GM12878 (cell line): ENCODE results near the gene MYO3B. TPM values are rescaled to one million over a fixed set of nuclear protein-coding genes. Genes with fewer than 3 reads are reported as not detected.

Source experiments
- ATF7 ChIP-seq: fragments of 450-650 bp; IDR thresholded peaks from 2 replicates; pipeline ENCODE4 v1.6.1; 2016; ENCODE audit warnings: low read depth, mild to moderate bottlenecking
- CHD2 ChIP-seq: IDR thresholded peaks from 2 replicates; pipeline ENCODE4 v1.6.1; 2011; ENCODE audit warnings: low read depth, low read length, improper control_type of control experiment, borderline replicate concordance
- CUX1 ChIP-seq: IDR thresholded peaks from 2 replicates; pipeline ENCODE4 v1.6.1; 2012; ENCODE audit warnings: improper control_type of control experiment, low read depth, low read length; ENCODE audit not compliant: insufficient replicate concordance
- ETV6 ChIP-seq, 2 experiments: fragments of 450-650 bp in 1 of 2; IDR thresholded peaks in 1 of 2; conservative IDR thresholded peaks in 1 of 2; 2 replicates each; pipeline ENCODE4 v1.6.1; 2014; ENCODE audit warnings: antibody characterized with exemption in 1 of 2, borderline replicate concordance in 1 of 2, low read depth in 1 of 2, mild to moderate bottlenecking in 1 of 2, moderate library complexity in 1 of 2
- JUNB ChIP-seq: IDR thresholded peaks from 2 replicates; pipeline ENCODE4 v1.6.1; 2016; ENCODE audit warnings: antibody characterized with exemption, mild to moderate bottlenecking
- NRF1 ChIP-seq: conservative IDR thresholded peaks from 2 replicates; pipeline ENCODE4 v1.6.1; 2011; ENCODE audit warnings: mild to moderate bottlenecking, low read depth, low read length, improper control_type of control experiment
- PML ChIP-seq: IDR thresholded peaks from 2 replicates; pipeline ENCODE4 v1.6.1; 2012; ENCODE audit warnings: low read length, inconsistent platforms
- RAD51 ChIP-seq: fragments of 450-650 bp; IDR thresholded peaks from 2 replicates; pipeline ENCODE4 v1.6.1; 2016; ENCODE audit warnings: moderate library complexity, mild to moderate bottlenecking, inconsistent platforms
- RB1 ChIP-seq: fragments of 450-650 bp; formaldehyde crosslinking; IDR thresholded peaks from 2 replicates; pipeline ENCODE4 v1.6.1; 2017; ENCODE audit warnings: mild to moderate bottlenecking, borderline replicate concordance
- RELA ChIP-seq: fragments of 450-650 bp; IDR thresholded peaks from 2 replicates; pipeline ENCODE4 v1.8.0; 2014; ENCODE audit warnings: borderline replicate concordance; ENCODE audit not compliant: partially characterized antibody
- ZNF217 ChIP-seq: fragments of 450-650 bp; IDR thresholded peaks from 2 replicates; pipeline ENCODE4 v1.6.1; 2017; ENCODE audit warnings: antibody characterized with exemption, mild to moderate bottlenecking
- polyA plus RNA-seq, 11 experiments: library from polyadenylated mRNA; depleted of rRNA in 4 of 11; unstranded in 6 of 11; stranded (reverse) in 5 of 11; fragments of >200 nt; fragmentation: Nextera tagmentation in 4 of 11; fragmentation: Illumina TruSeq in 1 of 11; extraction: Ambion mirVana in 4 of 11; extraction: Trizol in 1 of 11; gene quantifications; 1 replicate in 1 of 11; 2 replicates in 10 of 11; pipeline versions ENCODE4 v1.2.1 to v1.2.3, GENCODE V29; 2011 to 2016; ENCODE audit warnings: inconsistent platforms in 2 of 11, missing spikeins in 2 of 11, low read depth in 1 of 11
- total RNA-seq, 4 experiments: library from RNA; depleted of rRNA in 3 of 4; stranded (reverse); fragments of >200 nt in 3 of 4; fragmentation: Illumina TruSeq in 1 of 4; extraction: Trizol in 1 of 4; gene quantifications; 2 replicates each; pipeline versions ENCODE4 v1.2.1 to v1.2.3, GENCODE V29; 2013 to 2021
- TF ChIP-seq, protein P1 (sequence below): fragments of 450-650 bp; IDR thresholded peaks from 2 replicates; pipeline ENCODE4 v1.6.1; 2017; ENCODE audit warnings: low read depth, mild to moderate bottlenecking, moderate library complexity
- TF ChIP-seq, protein P2 (sequence below): IDR thresholded peaks from 2 replicates; pipeline ENCODE4 v1.6.1; 2011; ENCODE audit warnings: borderline replicate concordance, low read depth, mild to moderate bottlenecking, moderate library complexity, mixed read lengths, low read length; ENCODE audit not compliant: insufficient read depth; ENCODE audit errors: extremely low read length
- TF ChIP-seq, protein P3 (sequence below): fragments of 450-650 bp; IDR thresholded peaks from 2 replicates; pipeline ENCODE4 v1.6.1; 2018; ENCODE audit warnings: borderline replicate concordance, mild to moderate bottlenecking; ENCODE audit not compliant: partially characterized antibody
- TF ChIP-seq, protein P4 (sequence below): fragments of 450-650 bp; IDR thresholded peaks from 2 replicates; pipeline ENCODE4 v1.6.1; 2017; ENCODE audit warnings: mild to moderate bottlenecking, moderate library complexity

Gene MYO3B
- total and polyA plus RNA-seq, 10 of the 15 experiments (the other 5 are each of a cell fraction or from before 2014, with no cell fraction given), result 1.1 to 7.1 (median 2.1) TPM

DNA sequence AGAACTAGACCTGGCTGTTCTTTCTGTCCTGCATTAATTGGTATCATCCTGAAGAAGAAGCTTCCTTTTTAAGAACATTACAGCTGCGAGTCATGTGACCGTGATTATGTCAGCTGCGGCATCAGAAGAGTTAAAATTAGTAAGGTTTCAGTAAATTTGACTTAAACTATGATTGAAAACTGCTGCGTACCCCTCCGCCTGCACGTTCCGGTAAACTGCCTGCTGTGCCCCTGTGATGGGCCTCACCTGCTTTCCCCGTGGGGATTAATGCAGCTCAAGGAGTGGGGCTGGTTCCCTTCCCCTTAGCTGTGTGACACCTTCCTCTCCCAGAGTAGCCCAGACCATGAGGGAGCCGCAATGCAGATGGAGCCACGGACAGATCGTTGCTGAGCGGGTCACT, 36.1 kb upstream of the MYO3B start (continued):
- no peak for TF ChIP-seq PML
- no peak for TF ChIP-seq CHD2
- TF ChIP-seq, protein P1, sequence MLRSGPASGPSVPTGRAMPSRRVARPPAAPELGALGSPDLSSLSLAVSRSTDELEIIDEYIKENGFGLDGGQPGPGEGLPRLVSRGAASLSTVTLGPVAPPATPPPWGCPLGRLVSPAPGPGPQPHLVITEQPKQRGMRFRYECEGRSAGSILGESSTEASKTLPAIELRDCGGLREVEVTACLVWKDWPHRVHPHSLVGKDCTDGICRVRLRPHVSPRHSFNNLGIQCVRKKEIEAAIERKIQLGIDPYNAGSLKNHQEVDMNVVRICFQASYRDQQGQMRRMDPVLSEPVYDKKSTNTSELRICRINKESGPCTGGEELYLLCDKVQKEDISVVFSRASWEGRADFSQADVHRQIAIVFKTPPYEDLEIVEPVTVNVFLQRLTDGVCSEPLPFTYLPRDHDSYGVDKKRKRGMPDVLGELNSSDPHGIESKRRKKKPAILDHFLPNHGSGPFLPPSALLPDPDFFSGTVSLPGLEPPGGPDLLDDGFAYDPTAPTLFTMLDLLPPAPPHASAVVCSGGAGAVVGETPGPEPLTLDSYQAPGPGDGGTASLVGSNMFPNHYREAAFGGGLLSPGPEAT, result 0 out of 2 replicates have a peak, but pooled peaks have one; percentile 18
- TF ChIP-seq, protein P2, sequence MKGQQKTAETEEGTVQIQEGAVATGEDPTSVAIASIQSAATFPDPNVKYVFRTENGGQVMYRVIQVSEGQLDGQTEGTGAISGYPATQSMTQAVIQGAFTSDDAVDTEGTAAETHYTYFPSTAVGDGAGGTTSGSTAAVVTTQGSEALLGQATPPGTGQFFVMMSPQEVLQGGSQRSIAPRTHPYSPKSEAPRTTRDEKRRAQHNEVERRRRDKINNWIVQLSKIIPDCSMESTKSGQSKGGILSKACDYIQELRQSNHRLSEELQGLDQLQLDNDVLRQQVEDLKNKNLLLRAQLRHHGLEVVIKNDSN, result no peak
- no peak for TF ChIP-seq RELA
- TF ChIP-seq ZNF217, result no peak
- TF ChIP-seq ETV6 (conservative IDR thresholded peaks at IDR 0.05 in 1 of 2, IDR thresholded peaks at IDR 0.05 in 1 of 2; ENCODE audit: borderline replicate concordance in 1 of 2, low read depth in 1 of 2), result 0 out of 4 replicates have a peak, but pooled peaks of 1 of the 2 experiments have one; percentile 28
- TF ChIP-seq ATF7, result peak; percentile 69; the same call in 1 of the 2 replicates
- no peak for TF ChIP-seq RB1
- TF ChIP-seq, protein P3, sequence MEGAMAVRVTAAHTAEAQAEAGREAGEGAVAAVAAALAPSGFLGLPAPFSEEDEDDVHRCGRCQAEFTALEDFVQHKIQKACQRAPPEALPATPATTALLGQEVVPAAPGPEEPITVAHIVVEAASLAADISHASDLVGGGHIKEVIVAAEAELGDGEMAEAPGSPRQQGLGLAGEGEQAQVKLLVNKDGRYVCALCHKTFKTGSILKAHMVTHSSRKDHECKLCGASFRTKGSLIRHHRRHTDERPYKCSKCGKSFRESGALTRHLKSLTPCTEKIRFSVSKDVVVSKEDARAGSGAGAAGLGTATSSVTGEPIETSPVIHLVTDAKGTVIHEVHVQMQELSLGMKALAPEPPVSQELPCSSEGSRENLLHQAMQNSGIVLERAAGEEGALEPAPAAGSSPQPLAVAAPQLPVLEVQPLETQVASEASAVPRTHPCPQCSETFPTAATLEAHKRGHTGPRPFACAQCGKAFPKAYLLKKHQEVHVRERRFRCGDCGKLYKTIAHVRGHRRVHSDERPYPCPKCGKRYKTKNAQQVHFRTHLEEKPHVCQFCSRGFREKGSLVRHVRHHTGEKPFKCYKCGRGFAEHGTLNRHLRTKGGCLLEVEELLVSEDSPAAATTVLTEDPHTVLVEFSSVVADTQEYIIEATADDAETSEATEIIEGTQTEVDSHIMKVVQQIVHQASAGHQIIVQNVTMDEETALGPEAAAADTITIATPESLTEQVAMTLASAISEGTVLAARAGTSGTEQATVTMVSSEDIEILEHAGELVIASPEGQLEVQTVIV, result no peak
- no peak for TF ChIP-seq NRF1
- peak; percentile 53 for TF ChIP-seq JUNB
- peak; percentile 95 for TF ChIP-seq RAD51
- TF ChIP-seq, protein P4, sequence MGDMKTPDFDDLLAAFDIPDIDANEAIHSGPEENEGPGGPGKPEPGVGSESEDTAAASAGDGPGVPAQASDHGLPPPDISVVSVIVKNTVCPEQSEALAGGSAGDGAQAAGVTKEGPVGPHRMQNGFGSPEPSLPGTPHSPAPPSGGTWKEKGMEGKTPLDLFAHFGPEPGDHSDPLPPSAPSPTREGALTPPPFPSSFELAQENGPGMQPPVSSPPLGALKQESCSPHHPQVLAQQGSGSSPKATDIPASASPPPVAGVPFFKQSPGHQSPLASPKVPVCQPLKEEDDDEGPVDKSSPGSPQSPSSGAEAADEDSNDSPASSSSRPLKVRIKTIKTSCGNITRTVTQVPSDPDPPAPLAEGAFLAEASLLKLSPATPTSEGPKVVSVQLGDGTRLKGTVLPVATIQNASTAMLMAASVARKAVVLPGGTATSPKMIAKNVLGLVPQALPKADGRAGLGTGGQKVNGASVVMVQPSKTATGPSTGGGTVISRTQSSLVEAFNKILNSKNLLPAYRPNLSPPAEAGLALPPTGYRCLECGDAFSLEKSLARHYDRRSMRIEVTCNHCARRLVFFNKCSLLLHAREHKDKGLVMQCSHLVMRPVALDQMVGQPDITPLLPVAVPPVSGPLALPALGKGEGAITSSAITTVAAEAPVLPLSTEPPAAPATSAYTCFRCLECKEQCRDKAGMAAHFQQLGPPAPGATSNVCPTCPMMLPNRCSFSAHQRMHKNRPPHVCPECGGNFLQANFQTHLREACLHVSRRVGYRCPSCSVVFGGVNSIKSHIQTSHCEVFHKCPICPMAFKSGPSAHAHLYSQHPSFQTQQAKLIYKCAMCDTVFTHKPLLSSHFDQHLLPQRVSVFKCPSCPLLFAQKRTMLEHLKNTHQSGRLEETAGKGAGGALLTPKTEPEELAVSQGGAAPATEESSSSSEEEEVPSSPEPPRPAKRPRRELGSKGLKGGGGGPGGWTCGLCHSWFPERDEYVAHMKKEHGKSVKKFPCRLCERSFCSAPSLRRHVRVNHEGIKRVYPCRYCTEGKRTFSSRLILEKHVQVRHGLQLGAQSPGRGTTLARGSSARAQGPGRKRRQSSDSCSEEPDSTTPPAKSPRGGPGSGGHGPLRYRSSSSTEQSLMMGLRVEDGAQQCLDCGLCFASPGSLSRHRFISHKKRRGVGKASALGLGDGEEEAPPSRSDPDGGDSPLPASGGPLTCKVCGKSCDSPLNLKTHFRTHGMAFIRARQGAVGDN, result peak; percentile 69
- TF ChIP-seq CUX1, result peak; percentile 41
